COLO668 (cell line): ENCODE data around the gene DPF3.

Experiments used
- DNase-seq: peaks from one replicate; lab custom pipeline; 2025; ENCODE audit not compliant: unreplicated experiment; lab: John Stamatoyannopoulos, UW

The DPF3 gene

DNA sequence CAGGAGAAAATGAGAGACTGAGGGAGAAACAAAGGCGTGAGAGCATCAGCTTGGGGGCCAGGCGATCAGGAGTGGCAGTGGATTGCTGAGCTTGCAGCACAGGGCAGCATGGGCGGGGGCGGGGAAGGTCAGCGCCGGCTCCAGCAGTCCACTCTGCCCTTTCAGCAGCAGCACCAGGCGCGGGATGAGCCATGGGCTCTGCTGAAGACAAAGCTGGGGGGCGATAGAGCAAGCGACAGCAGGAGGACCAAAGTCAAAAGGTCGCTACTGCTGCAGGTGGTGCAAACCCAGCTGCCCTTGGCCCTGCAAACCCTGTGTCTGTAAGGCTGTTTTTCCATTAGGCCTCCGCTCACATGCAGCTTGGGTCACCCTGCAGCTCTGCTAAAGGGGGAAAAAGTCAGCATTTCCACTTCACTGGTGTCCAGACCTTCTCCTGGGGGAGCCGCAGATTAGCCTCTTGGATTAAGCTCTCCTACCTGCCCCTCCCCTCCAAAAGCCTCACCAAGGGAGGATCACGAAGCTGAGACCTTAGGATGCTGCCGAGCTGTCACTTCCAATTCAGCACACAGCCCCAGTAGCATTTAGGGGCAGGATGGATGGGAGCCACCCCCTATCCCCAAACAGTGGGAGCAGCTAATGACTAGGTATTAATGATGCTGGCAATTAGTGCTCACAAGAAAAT is 204.8 kb downstream of the DPF3 start:
- no peak for DNase-seq

DNA sequence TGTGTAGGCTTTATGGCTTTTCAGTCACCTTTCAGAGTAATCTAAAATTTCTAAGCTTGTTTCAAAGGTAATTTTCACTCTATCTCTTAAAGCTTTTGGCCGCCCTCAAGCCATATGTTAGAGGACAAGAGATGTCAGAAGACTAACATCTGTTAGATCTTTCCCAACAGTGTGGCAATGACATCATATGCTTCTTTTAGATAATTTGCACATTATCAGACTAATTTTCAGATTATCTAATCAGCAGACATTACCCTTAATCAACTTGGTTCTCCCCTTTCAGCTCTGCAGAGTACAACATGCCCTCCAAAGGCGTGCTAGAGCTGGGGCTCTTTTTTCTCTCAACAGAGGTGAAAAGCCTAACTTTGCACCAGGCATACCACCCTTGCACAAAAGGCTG is 207.1 kb downstream of the DPF3 start:
- no peak for DNase-seq

GRCh38 chr14:72686101-72686500 is 207.8 kb downstream of the DPF3 start:
- DNase-seq: no peak

GRCh38 chr14:72685456-72685855 is 208.4 kb downstream of the DPF3 start:
- no peak for DNase-seq

DNA sequence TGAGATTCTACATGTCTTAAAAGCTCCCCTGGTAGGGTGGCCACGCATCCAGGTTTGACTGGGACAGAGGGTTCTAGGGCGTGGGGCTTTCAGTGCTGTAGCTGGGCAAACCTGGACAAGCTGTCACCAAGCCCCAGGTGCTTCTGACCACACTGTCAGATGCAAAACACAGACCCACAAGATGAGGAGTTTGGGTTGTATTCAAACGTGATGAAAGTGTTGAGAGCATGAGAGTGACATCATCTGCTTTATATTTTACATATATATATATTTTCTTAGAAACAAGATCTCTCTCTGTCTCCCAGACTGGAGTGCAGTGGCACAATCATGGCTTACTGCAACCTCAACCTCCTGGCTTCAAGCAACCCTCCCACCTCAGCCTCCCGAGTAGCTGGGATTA is 210.1 kb downstream of the DPF3 start:
- DNase-seq: no peak

DNA sequence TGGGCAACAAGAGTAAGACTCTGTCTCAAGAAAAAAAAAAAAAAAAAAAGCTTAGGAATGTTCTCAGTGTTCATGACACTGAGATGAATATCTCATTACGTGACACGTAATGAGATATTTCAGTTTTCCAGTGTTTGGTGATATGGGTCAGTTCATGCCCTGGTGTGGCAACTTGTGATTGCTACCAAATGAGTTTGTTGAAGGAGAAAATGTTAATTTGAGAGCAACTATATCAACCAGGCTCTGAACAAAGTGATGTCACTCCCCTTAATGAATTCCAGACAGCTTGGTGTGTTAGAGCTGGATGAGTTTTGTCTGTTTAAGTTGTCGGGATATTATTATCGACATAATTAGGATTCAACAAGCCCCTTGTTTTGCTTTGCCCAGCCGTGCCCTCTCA is 211.7 kb downstream of the DPF3 start:
- no peak for DNase-seq

DNA sequence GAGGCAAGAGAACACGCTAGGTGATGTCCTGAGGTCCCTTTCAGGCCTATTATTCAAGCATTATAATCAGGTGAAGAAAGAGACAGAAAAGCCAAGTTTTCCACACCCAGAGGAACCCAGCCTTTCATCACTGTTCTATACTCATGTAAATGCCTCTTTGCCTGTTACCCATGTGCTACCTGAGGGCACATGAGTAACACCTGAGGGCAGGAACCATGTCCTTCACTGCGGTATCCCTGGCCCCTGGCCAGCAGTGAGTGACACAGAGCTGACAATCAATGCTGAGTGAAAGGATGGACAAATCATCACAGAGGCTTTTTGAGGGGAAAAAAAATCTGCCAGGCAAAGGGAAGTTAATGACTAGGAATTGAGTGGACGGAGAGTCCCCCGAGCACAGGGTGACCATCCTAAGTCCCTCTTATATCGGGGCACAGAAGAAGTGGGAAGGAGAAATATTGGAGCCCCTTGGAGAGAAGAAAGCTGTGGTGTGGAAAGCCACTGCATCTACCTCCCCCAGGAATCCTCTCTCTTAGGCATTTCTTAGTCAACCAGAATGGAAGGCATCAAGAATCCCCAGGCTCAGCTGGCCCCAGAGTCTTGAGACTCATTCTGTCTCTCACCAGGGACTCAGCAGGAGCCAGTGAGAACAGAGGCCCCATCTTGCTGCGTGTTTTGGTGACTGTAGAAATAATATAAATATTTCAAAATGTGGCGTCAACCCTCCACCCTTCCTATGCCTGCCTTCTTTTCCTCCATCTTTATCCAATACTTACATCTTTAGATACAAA is 212.9 kb downstream of the DPF3 start:
- no peak for DNase-seq

DNA sequence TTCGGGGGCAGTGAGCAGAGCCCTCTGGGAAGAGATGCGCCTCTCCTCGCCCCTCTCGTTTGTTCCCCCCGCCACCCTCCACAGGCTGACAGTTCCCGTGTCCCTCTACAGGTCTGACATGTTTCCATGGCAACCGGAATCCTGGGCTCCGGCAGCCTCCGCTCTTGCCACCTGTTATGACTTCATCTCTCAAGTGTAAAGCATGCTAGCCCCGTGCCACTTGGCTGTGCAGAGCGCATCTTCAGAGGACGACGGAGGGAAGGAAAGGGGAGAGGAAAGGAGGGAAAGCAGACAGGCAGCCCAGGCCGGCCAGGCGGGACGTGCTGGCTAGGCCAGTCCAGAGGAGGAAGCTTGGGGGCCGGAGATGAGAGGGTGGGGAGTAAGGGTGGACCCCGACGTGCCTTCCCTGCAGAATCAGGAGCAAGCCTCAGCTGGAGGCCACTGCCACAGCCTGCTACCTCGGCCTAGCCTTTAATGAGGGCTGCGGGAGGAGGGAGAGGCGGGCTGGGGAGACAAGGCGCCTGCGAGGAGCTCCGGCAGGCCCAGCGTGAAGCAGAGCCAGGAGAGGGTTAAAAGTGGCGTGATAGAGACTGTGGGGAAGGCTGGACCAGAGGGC is 214.3 kb downstream of the DPF3 start:
- no peak for DNase-seq

DNA sequence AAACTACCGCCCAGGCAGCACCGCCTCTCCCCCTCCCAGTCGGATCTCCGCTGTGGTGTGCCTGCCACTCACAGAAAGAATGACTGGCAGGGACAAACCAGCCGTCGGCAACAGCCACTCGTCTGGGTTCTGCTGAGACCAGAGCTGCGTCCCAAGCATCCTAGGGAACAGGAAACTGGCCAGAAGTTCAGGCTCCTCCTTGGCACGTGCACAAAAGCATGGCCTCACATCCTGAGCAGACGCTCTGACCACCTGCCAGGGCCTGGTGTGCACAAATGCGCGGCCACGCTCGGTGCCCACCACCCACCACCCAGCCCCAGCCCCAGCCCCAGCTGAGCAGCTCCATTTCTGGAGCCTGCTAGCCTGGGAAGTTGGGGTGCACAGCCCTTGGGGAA is 214.8 kb downstream of the DPF3 start:
- no peak for DNase-seq

DNA sequence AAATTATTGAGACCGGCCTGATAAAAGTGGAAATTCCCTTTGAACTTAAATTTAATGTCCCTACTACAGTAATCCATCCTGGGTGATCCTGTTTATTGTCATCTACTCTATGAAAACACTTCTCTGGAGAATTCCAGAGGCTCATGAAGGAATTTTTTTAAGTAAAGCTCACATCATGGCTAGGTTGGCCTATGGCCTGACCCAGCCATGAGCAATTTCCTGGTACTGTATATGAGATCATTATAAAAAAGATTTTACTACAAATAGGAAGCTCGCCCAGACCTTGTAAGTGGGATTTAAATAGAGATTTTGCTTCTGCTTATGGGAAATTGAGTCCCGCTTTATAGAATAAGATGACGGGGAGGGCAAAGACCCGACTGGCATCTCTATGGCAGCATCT is 215.5 kb downstream of the DPF3 start:
- DNase-seq: no peak

DNA sequence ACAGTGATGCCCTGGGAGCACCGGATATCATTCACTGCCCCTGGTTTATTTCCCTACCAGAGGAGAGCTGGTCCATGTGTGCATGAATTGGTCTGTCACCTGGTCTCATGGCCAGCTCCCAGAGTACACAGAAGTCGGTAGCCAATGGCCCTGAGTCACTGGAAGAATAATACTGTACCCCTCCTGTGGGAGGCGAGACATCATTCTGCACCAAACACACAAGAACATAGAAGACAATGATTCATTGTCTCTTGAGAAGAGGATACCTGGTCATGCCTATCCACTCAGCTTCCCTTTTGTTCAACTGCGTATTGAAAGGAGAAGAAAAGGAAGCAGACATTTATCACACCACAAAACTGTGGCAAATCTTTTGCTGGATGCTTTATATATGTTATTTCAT is 216.2 kb downstream of the DPF3 start:
- no peak for DNase-seq

DNA sequence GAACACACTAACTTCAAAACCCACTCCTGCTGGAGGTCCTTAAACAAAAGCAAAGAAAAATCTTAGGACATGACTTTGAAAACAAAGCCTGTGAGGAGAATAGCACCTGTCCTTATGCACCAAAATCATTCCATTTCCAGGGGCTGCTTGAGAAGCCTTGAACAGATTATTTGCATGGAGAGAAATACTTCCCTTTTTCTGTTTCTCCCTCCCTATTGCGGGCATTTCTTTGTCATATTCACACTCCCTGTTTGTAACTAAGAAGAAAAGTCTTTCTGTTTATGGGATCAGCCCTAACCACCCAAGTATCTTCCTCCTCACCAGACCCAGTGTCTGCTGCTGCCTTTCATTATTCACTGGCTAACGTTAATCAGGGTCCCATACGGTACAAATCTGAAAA is 218.8 kb downstream of the DPF3 start:
- DNase-seq: no peak

DNA sequence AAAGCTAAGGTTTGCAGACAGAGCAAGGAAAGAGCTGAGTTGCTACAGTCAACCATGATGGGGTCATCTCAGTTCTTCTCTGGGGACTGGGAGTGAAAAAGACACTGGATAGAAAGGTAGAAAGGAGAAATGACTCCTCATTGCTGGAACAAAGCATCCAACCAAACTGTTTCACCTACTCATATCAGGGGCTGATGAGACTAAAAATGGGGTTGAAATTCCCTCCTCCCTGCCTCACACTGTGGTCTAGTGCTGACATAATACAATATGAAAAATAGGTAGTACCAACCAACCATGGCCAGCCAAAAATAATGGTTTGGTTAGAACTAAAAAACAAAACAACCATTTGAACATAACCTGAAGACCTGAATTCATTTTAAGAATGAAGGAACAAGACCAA is 220.7 kb downstream of the DPF3 start:
- no peak for DNase-seq

- DNase-seq: no peak
Observed at GRCh38 chr14:72666610-72667009, 227.3 kb downstream of the DPF3 start.

- no peak for DNase-seq
Observed at GRCh38 chr14:72665259-72665658, 228.6 kb downstream of the DPF3 start.

DNA sequence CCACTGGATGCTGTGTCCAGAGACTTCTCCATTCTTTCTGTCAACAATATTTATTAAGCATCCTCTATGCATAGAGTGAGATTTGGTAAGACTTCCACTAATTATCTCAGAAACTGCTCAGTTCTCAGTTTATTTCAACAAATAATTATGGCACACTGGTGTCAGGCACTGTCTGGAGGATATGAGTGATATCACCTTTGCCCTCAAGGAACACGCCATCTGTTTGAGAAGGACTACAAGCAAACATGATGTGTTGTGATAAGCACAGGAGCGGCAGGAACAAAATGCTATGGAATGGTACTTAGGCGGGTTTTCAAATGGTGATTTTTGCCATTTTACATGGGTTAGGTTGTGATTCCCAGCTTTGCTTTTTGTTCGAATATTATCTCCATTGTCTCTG is 229.2 kb downstream of the DPF3 start:
- no peak for DNase-seq

GRCh38 chr14:72663956-72664650 is 229.8 kb downstream of the DPF3 start:
- no peak for DNase-seq

DNA sequence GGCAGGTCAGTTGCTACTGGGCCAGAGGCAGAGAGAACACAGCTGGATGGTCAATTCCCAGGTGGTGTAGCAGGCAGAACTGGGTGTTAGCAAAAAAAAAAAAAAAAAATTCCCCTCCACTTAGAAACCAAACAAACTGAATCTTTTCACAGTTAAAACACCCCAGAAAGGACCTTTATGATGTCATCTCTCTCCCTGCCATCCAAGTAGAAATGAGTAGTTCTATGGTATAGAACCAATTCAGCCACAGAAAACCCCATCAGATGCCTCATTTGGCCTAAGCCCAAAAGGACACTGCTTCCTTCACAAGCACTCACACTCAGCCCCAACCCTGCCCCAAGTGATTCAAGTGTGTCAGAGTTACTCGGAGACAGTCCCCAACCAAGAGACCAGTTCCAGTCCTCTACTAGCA is 230.8 kb downstream of the DPF3 start:
- no peak for DNase-seq

GRCh38 chr14:72662214-72662613 is 231.7 kb downstream of the DPF3 start:
- no peak for DNase-seq

DNA sequence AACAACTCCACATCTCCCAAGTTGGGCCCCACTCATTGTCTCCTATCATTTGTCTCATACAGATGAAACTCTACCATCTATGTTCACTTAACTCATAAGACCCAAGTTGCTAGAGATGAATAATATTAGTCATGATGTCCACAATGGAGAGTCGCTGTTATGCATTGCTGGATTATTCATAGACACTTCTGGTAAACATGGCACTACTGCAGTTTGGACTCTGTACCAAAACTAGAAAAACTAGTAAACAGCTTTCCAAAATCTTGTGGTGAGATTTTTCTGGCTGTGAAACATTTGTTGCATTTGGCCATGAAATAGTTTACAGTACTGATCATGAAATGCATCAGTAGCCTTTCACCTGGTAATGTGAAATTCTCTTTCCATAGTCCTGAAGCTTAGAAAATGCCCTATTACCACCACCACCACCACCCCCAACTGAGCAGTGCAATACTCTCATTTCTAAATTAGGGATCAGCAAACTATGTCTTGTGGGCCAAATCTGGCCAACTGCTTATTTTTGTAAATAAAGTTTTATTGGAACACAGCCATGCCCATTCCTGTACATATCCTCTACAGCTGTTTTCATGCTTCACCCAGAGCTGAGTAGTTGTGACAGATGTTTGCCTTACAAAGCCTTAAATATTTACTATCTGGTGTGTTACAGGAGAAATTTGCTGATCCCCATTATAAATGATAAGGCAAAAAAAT is 236.5 kb downstream of the DPF3 start:
- no peak for DNase-seq

GRCh38 chr14:72653026-72653425 is 240.9 kb downstream of the DPF3 start:
- no peak for DNase-seq
